ENCODE data around the gene STOM. TPM values are rescaled to one million over a fixed set of nuclear protein-coding genes. Genes with fewer than 3 reads are reported as not detected.

STOM gene
- total RNA-seq, 1 experiment from 2014 or later = 22.4 TPM

GRCh38 chr9:121292801-121293241 is 77.2 kb downstream of the STOM start:
- peaks cover 24 to 31% of the 10 kb centered on the region in 2 experiments for H3K4me1 ChIP-seq (ENCODE audit: control insufficient read depth in 1 of 2, insufficient read depth in 2 of 2, low read length in 2 of 2)
- TF ChIP-seq TCF7L2 (IDR thresholded peaks at IDR 0.05; ENCODE audit: borderline replicate concordance, extremely low read depth, insufficient read depth, insufficient read length) (no peak), SP1 (IDR thresholded peaks at IDR 0.05; ENCODE audit: low read depth) (no peak), ZFX (IDR thresholded peaks at IDR 0.05) (no peak), REST (IDR thresholded peaks at IDR 0.05; ENCODE audit: low read depth) (no peak), ELF1 (IDR thresholded peaks at IDR 0.05; ENCODE audit: borderline replicate concordance, low read depth) (no peak)
- CTCF ChIA-PET = no interaction called here

GRCh38 chr9:121292051-121292450 is 78.0 kb downstream of the STOM start:
- intact Hi-C loops (cut with micrococcal nuclease) = no loop called here
- DNase-seq (ENCODE audit: low read depth, low spot score) (no peak), ATAC-seq (no peak)
- Histone ChIP-seq H3K4me2 (ENCODE audit: low read length) (no peak overlapping the region), H3K9me2 (ENCODE audit: insufficient read depth) (no peaks in the 10 kb centered on the region), H3K4me1 (ENCODE audit: control insufficient read depth in 1 of 2, insufficient read depth in 2 of 2, low read length in 2 of 2) (peaks cover 32 to 33% of the 10 kb centered on the region in 2 experiments), H2AFZ (ENCODE audit: low read depth, low read length, poor library complexity, severe bottlenecking) (no peak overlapping the region), H3K9ac (ENCODE audit: low read length) (no peak overlapping the region), H3K4me3 (replicated peaks in 1 of 2; ENCODE audit: low read depth in 1 of 2, low read length in 2 of 2) (no peak overlapping the region), H4K20me1 (ENCODE audit: insufficient read depth) (no peaks in the 10 kb centered on the region), H3K9me3 (ENCODE audit: control insufficient read depth in 1 of 2, insufficient read depth in 1 of 2, low read depth in 1 of 2, low read length in 2 of 2) (no peaks in the 10 kb centered on the region), H3K27me3 (ENCODE audit: insufficient read depth, low read length) (no peaks in the 10 kb centered on the region), H3K36me3 (ENCODE audit: control insufficient read depth in 1 of 2, insufficient read depth in 2 of 2, low read length in 2 of 2) (no peaks in the 10 kb centered on the region), H3K79me2 (ENCODE audit: insufficient read depth, low read length) (no peaks in the 10 kb centered on the region), H3K27ac (ENCODE audit: low read depth, low read length) (no peak overlapping the region)
- no TSS peak for BruUV-seq (replicated peaks)
- ChIA-PET RAD21 (ENCODE audit: low non-redundant PET in 1 of 2, low total read pairs in 2 of 2, uncharacterized antibody in 2 of 2, unreplicated experiment in 2 of 2) (no interaction called here), POLR2A (no interaction called here), CTCF (no interaction called here)
- TF ChIP-seq FOSL1 (IDR thresholded peaks at IDR 0.05; ENCODE audit: low read depth) (no peak), RAD21 (IDR thresholded peaks at IDR 0.05; ENCODE audit: low read depth) (no peak), TCF7L2 (IDR thresholded peaks at IDR 0.05; ENCODE audit: borderline replicate concordance, extremely low read depth, insufficient read depth, insufficient read length) (no peak), ZNF274 (IDR thresholded peaks at IDR 0.05; ENCODE audit: low read depth, low read length) (no peak), REST (IDR thresholded peaks at IDR 0.05; ENCODE audit: low read depth) (no peak), JUND (IDR thresholded peaks at IDR 0.05) (no peak), CBX3 (IDR thresholded peaks at IDR 0.05; ENCODE audit: low read depth) (no peak), EZH2phosphoT487 (IDR thresholded peaks at IDR 0.05; ENCODE audit: borderline replicate concordance) (no peak), EGR1 (IDR thresholded peaks at IDR 0.05; ENCODE audit: low read depth) (no peak), POLR2AphosphoS5 (IDR thresholded peaks at IDR 0.05; ENCODE audit: low read depth, low read length) (no peak), SIN3A (IDR thresholded peaks at IDR 0.05; ENCODE audit: low read depth) (no peak), EZH2 (IDR thresholded peaks at IDR 0.05) (no peak), POLR2A (IDR thresholded peaks at IDR 0.05; ENCODE audit: borderline replicate concordance, extremely low read depth, insufficient read depth, insufficient read length) (no peak)

More at GRCh38 chr9:121292801-121293241, 77.2 kb downstream of the STOM start:
- Histone ChIP-seq H3K9ac (ENCODE audit: low read length) (no peak overlapping the region), H2AFZ (ENCODE audit: low read depth, low read length, poor library complexity, severe bottlenecking) (no peak overlapping the region), H3K27ac (ENCODE audit: low read depth, low read length) (no peak overlapping the region), H3K9me3 (ENCODE audit: control insufficient read depth in 1 of 2, insufficient read depth in 1 of 2, low read depth in 1 of 2, low read length in 2 of 2) (no peaks in the 10 kb centered on the region), H4K20me1 (ENCODE audit: insufficient read depth) (no peaks in the 10 kb centered on the region), H3K4me3 (replicated peaks in 1 of 2; ENCODE audit: low read depth in 1 of 2, low read length in 2 of 2) (no peak overlapping the region), H3K36me3 (ENCODE audit: control insufficient read depth in 1 of 2, insufficient read depth in 2 of 2, low read length in 2 of 2) (no peaks in the 10 kb centered on the region), H3K27me3 (ENCODE audit: insufficient read depth, low read length) (no peaks in the 10 kb centered on the region), H3K79me2 (ENCODE audit: insufficient read depth, low read length) (no peaks in the 10 kb centered on the region), H3K9me2 (ENCODE audit: insufficient read depth) (no peaks in the 10 kb centered on the region), H3K4me2 (ENCODE audit: low read length) (no peak overlapping the region)
- RAD21 ChIA-PET (ENCODE audit: low non-redundant PET in 1 of 2, low total read pairs in 2 of 2, uncharacterized antibody in 2 of 2, unreplicated experiment in 2 of 2) = no interaction called here
- POLR2A ChIA-PET = no interaction called here
- BruUV-seq (replicated peaks) = no TSS peak
- intact Hi-C loops (cut with micrococcal nuclease) = no loop called here
- DNase-seq (ENCODE audit: low read depth, low spot score) = no peak
- ATAC-seq = no peak

All from HCT116 (cell line).